ENCODE results near the gene MYT1. TPM values are rescaled to one million over a fixed set of nuclear protein-coding genes. Genes with fewer than 3 reads are reported as not detected.

MYT1 gene
- total RNA-seq, 1 experiment from 2014 or later, result 7.1 TPM

DNA sequence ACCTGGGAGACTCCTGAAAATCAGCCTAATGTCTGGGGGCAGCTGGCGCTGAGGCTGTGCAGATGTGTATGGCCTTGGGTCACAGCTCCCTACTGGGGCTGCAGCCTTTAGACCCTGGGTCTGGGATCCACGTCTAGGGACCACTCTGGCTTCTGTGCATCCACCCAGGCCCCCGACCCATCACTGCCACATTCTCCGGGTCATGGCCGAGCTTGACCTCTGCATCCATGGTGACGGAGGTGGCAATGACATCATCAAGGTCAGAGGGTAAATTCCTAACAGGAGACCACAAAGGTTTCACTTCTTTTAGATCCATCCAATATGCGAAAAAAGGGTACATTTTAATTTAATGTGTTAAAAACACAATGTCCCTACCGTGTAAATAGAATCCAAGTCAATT lies 76.8 kb downstream of the MYT1 start:
- ATAC-seq (no peak), DNase-seq (ENCODE audit: low read depth, low spot score) (no peak)
- Histone ChIP-seq H2AFZ (ENCODE audit: low read depth, low read length, poor library complexity, severe bottlenecking) (no peak overlapping the region), H3K9ac (ENCODE audit: low read length) (no peak overlapping the region), H3K9me3 (ENCODE audit: control insufficient read depth in 1 of 2, insufficient read depth in 1 of 2, low read depth in 1 of 2, low read length in 2 of 2) (no peaks in the 10 kb centered on the region), H4K20me1 (ENCODE audit: insufficient read depth) (no peaks in the 10 kb centered on the region), H3K4me2 (ENCODE audit: low read length) (no peak overlapping the region), H3K79me2 (ENCODE audit: insufficient read depth, low read length) (no peaks in the 10 kb centered on the region), H3K27ac (ENCODE audit: low read depth, low read length) (no peak overlapping the region), H3K4me3 (replicated peaks in 1 of 2; ENCODE audit: low read depth in 1 of 2, low read length in 2 of 2) (no peak overlapping the region), H3K4me1 (ENCODE audit: control insufficient read depth in 1 of 2, insufficient read depth in 2 of 2, low read length in 2 of 2) (no peaks in the 10 kb centered on the region), H3K36me3 (ENCODE audit: control insufficient read depth in 1 of 2, insufficient read depth in 2 of 2, low read length in 2 of 2) (no peaks in the 10 kb centered on the region), H3K27me3 (ENCODE audit: insufficient read depth, low read length) (no peaks in the 10 kb centered on the region), H3K9me2 (ENCODE audit: insufficient read depth) (no peaks in the 10 kb centered on the region)
- ChIA-PET POLR2A (no interaction called here), CTCF (no interaction called here), RAD21 (ENCODE audit: low non-redundant PET in 1 of 2, low total read pairs in 2 of 2, uncharacterized antibody in 2 of 2, unreplicated experiment in 2 of 2) (no interaction called here)
- TF ChIP-seq POLR2A (IDR thresholded peaks at IDR 0.05; ENCODE audit: borderline replicate concordance, extremely low read depth, insufficient read depth, insufficient read length), result no peak
- TF ChIP-seq EZH2phosphoT487 (IDR thresholded peaks at IDR 0.05; ENCODE audit: borderline replicate concordance), result no peak
- TF ChIP-seq JUND (IDR thresholded peaks at IDR 0.05), result no peak
- TF ChIP-seq, protein P1, sequence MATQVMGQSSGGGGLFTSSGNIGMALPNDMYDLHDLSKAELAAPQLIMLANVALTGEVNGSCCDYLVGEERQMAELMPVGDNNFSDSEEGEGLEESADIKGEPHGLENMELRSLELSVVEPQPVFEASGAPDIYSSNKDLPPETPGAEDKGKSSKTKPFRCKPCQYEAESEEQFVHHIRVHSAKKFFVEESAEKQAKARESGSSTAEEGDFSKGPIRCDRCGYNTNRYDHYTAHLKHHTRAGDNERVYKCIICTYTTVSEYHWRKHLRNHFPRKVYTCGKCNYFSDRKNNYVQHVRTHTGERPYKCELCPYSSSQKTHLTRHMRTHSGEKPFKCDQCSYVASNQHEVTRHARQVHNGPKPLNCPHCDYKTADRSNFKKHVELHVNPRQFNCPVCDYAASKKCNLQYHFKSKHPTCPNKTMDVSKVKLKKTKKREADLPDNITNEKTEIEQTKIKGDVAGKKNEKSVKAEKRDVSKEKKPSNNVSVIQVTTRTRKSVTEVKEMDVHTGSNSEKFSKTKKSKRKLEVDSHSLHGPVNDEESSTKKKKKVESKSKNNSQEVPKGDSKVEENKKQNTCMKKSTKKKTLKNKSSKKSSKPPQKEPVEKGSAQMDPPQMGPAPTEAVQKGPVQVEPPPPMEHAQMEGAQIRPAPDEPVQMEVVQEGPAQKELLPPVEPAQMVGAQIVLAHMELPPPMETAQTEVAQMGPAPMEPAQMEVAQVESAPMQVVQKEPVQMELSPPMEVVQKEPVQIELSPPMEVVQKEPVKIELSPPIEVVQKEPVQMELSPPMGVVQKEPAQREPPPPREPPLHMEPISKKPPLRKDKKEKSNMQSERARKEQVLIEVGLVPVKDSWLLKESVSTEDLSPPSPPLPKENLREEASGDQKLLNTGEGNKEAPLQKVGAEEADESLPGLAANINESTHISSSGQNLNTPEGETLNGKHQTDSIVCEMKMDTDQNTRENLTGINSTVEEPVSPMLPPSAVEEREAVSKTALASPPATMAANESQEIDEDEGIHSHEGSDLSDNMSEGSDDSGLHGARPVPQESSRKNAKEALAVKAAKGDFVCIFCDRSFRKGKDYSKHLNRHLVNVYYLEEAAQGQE (IDR thresholded peaks at IDR 0.05; ENCODE audit: low read depth), result no peak
- no peak for TF ChIP-seq EZH2 (IDR thresholded peaks at IDR 0.05)
- no peak for TF ChIP-seq TCF7L2 (IDR thresholded peaks at IDR 0.05; ENCODE audit: borderline replicate concordance, extremely low read depth, insufficient read depth, insufficient read length)
- no peak for TF ChIP-seq ZFX (IDR thresholded peaks at IDR 0.05)
- TF ChIP-seq SP1 (IDR thresholded peaks at IDR 0.05; ENCODE audit: low read depth), result no peak
- no peak for TF ChIP-seq CBX3 (IDR thresholded peaks at IDR 0.05; ENCODE audit: low read depth)
- TF ChIP-seq, protein P2, sequence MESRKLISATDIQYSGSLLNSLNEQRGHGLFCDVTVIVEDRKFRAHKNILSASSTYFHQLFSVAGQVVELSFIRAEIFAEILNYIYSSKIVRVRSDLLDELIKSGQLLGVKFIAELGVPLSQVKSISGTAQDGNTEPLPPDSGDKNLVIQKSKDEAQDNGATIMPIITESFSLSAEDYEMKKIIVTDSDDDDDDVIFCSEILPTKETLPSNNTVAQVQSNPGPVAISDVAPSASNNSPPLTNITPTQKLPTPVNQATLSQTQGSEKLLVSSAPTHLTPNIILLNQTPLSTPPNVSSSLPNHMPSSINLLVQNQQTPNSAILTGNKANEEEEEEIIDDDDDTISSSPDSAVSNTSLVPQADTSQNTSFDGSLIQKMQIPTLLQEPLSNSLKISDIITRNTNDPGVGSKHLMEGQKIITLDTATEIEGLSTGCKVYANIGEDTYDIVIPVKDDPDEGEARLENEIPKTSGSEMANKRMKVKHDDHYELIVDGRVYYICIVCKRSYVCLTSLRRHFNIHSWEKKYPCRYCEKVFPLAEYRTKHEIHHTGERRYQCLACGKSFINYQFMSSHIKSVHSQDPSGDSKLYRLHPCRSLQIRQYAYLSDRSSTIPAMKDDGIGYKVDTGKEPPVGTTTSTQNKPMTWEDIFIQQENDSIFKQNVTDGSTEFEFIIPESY (IDR thresholded peaks at IDR 0.05; ENCODE audit: extremely low read depth, insufficient replicate concordance, low read length), result no peak
- no peak for TF ChIP-seq YY1 (IDR thresholded peaks at IDR 0.05; ENCODE audit: extremely low read depth, insufficient replicate concordance, low read depth, low read length)
- TF ChIP-seq, protein P3, sequence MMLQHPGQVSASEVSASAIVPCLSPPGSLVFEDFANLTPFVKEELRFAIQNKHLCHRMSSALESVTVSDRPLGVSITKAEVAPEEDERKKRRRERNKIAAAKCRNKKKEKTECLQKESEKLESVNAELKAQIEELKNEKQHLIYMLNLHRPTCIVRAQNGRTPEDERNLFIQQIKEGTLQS (IDR thresholded peaks at IDR 0.05), result no peak
- TF ChIP-seq SRF (IDR thresholded peaks at IDR 0.05; ENCODE audit: low read depth), result no peak
- no peak for TF ChIP-seq ELF1 (IDR thresholded peaks at IDR 0.05; ENCODE audit: borderline replicate concordance, low read depth)
- no peak for TF ChIP-seq RAD21 (IDR thresholded peaks at IDR 0.05; ENCODE audit: low read depth)
- no peak for TF ChIP-seq CEBPB (IDR thresholded peaks at IDR 0.05; ENCODE audit: low read depth)
- TF ChIP-seq POLR2AphosphoS5 (IDR thresholded peaks at IDR 0.05; ENCODE audit: low read depth, low read length), result no peak
- no TSS peak for BruUV-seq (replicated peaks)
- intact Hi-C loops (cut with micrococcal nuclease), result no loop called here

Data from HCT116 (cell line).